Measurements from ENCODE around the gene SMIM27.
A peak's percentile ranks its signal among the peaks of the same experiment; 100 is the strongest.

SMIM27 gene

DNA sequence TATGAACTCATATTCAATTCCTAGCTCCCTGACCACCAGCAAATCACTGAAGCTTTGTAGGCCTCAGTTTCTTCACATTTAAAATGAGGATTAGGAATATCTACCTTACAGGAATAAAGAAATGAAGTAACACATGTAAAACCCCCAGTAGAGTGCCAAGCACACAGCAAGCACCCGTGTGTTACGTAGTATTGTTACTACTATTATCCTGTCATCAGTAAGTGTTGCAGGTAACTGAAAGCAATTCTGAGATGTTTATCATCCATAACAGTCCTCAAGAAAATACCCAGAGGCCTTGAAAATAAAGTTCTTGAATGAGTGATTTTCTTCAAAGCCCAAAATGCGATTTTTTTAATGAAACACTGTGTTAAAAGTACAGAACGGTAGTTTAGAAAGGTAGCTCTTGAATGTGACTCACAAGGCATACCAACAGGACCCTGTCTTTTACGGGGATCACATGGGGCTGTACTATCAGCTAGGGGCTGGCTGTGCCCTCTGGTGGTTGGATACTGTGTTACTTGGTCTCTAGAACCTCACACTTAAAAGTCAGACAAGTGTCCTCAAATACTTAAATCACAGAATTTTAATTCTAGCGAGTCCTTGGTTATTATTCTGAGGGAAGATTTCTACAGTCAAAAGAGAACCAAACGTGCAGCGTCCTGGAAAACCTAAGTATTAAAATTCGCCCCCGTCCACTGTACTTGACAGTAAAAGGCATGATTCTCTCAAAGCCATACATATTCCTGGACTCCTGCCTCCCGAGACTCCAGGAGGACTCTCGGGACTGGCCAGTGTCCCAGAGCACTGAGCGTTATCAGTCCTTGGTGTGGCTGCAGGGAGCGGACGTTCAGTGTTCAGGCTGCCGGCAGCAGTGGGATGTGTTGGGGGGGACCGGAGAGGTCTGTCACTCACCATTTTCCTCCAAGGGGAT lies 20.1 kb downstream of the SMIM27 start:
- Histone ChIP-seq H3K23ac (ENCODE audit: low read length) (no peak overlapping the region), H3K27me3 (ENCODE audit: insufficient read depth, low read length, poor library complexity) (no peaks in the 10 kb centered on the region), H3K18ac (ENCODE audit: low read length) (no peak overlapping the region), H4K5ac (ENCODE audit: low read length) (no peak overlapping the region), H2BK120ac (ENCODE audit: low read depth, low read length) (no peak overlapping the region), H3K79me1 (ENCODE audit: low read length) (peaks cover 7% of the 10 kb centered on the region), H3K4me2 (ENCODE audit: low read length) (peak overlapping the region; percentile 72), H3K4ac (ENCODE audit: low read depth, low read length) (no peak overlapping the region), H4K8ac (ENCODE audit: low read depth, low read length) (no peak overlapping the region), H3K4me1 (ENCODE audit: control insufficient read depth, low read depth, low read length) (peaks cover 2% of the 10 kb centered on the region), H3K9ac (ENCODE audit: low read length) (peak overlapping the region; percentile 92), H2BK5ac (ENCODE audit: low read length) (no peak overlapping the region), H3K4me3 (ENCODE audit: low read length) (peak overlapping the region; percentile 89), H2BK15ac (replicated peaks; ENCODE audit: low read depth) (no peak overlapping the region), H3K27ac (ENCODE audit: low read depth, low read length) (peak overlapping the region; percentile 9), H3K79me2 (ENCODE audit: control insufficient read depth, insufficient read depth, low read length) (peaks cover 19% of the 10 kb centered on the region), H2AK5ac (ENCODE audit: low read length) (no peak overlapping the region), H3K56ac (ENCODE audit: low read length) (peak overlapping the region; percentile 93), H3K36me3 (ENCODE audit: control insufficient read depth, insufficient read depth, low read length) (no peaks in the 10 kb centered on the region)
- DNase-seq, result peak; percentile 91
- WGBS (ENCODE audit: extremely low coverage, insufficient coverage, low lambda C conversion rate), result no CpG with 5 or more reads among the region's 17 CpGs

DNA sequence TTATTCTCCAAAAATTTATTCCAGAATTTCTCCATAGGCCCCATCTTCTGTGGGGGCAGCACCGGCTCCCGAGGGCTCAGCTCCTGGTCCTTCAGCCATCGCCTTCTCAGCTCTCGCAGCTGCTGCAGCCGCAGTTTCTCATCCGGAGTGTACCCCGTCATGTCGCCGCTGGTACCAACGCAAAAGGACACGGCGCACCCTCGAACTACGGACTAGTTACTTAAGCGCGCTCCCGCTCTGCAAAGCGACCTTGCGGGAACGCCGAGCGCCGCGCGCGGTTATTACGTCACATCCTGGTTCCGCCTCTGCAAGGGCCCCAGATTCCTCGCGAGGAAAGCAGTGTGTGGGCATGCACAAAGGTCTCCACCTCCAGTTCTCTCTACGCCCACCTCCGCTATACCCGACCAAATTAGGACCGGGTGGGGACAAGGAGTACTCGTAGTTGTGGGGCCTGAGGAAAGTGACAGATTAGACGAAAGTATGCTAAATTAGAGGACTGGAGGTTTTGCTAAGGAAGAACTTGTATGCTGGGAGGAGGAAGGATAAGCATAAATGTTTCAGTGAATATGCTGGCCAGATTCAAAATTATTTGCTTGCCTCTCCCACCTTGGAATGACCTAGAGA lies 20.9 kb downstream of the SMIM27 start, which contains the start of gene NDUFB6:
NDUFB6 (minus strand) TSS at position 260 of the 624 bp plus-strand sequence; CDS start at position 161, 99 bp downstream.
- no CpG with 5 or more reads among the region's 36 CpGs for WGBS (ENCODE audit: extremely low coverage, insufficient coverage, low lambda C conversion rate)
- Histone ChIP-seq H4K8ac (ENCODE audit: low read depth, low read length) (peak within 1 kb of the TSS; percentile 28), H2BK15ac (replicated peaks; ENCODE audit: low read depth) (no peak within 1 kb of the TSS), H3K4ac (ENCODE audit: low read depth, low read length) (peak within 1 kb of the TSS; percentile 37), H3K9ac (ENCODE audit: low read length) (peak within 1 kb of the TSS; percentile 92), H3K18ac (ENCODE audit: low read length) (no peak within 1 kb of the TSS), H3K4me3 (ENCODE audit: low read length) (peak within 1 kb of the TSS; percentile 89), H2BK120ac (ENCODE audit: low read depth, low read length) (no peak within 1 kb of the TSS), H3K79me2 (ENCODE audit: control insufficient read depth, insufficient read depth, low read length) (peaks cover 19% of the 10 kb centered on the region), H3K23ac (ENCODE audit: low read length) (no peak within 1 kb of the TSS), H3K27ac (ENCODE audit: low read depth, low read length) (peak within 1 kb of the TSS; percentile 9), H3K56ac (ENCODE audit: low read length) (peak within 1 kb of the TSS; percentile 94), H4K5ac (ENCODE audit: low read length) (peak within 1 kb of the TSS; percentile 28), H2AK5ac (ENCODE audit: low read length) (no peak within 1 kb of the TSS), H3K4me2 (ENCODE audit: low read length) (peak within 1 kb of the TSS; percentile 79), H3K36me3 (ENCODE audit: control insufficient read depth, insufficient read depth, low read length) (no peaks in the 10 kb centered on the region), H2BK5ac (ENCODE audit: low read length) (no peak within 1 kb of the TSS), H3K4me1 (ENCODE audit: control insufficient read depth, low read depth, low read length) (peaks cover 2% of the 10 kb centered on the region), H3K27me3 (ENCODE audit: insufficient read depth, low read length, poor library complexity) (no peaks in the 10 kb centered on the region), H3K79me1 (ENCODE audit: low read length) (peaks cover 7% of the 10 kb centered on the region)
- peak; percentile 97 for DNase-seq

DNA sequence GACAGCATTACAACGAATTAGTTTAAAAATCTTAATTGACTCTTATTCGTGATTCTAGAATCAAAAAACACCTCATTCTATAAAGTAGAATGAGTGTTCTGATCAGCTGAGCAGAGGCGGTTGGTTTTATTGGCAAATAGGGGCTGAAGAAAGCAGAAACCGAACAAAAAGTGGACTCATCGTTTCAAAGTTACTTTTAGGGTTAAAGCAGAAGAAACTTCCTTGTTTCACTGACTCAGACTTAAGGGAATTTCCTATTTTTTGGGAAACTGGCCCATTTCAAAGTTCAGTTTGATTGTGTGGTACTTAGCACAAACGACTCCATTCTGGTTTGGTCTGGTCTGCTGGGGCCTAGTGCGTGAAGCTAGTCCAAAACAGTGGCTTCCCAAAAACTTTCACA lies 21.7 kb downstream of the SMIM27 start:
- H3K27me3 ChIP-seq (ENCODE audit: insufficient read depth, low read length, poor library complexity), result no peaks in the 10 kb centered on the region
- H3K4me2 ChIP-seq (ENCODE audit: low read length), result no peak overlapping the region
- no peaks in the 10 kb centered on the region for H3K36me3 ChIP-seq (ENCODE audit: control insufficient read depth, insufficient read depth, low read length)
- no peak overlapping the region for H3K9ac ChIP-seq (ENCODE audit: low read length)
- H3K27ac ChIP-seq (ENCODE audit: low read depth, low read length), result no peak overlapping the region
- no peak overlapping the region for H3K4me3 ChIP-seq (ENCODE audit: low read length)
- H3K56ac ChIP-seq (ENCODE audit: low read length), result no peak overlapping the region
- WGBS (ENCODE audit: extremely low coverage, insufficient coverage, low lambda C conversion rate), result no CpG with 5 or more reads among the region's 7 CpGs
- no peak overlapping the region for H2AK5ac ChIP-seq (ENCODE audit: low read length)
- H3K79me2 ChIP-seq (ENCODE audit: control insufficient read depth, insufficient read depth, low read length), result peaks cover 18% of the 10 kb centered on the region
- DNase-seq, result no peak
- H4K8ac ChIP-seq (ENCODE audit: low read depth, low read length), result peak overlapping the region; percentile 28
- no peak overlapping the region for H3K18ac ChIP-seq (ENCODE audit: low read length)
- H3K4me1 ChIP-seq (ENCODE audit: control insufficient read depth, low read depth, low read length), result peaks cover 4% of the 10 kb centered on the region
- no peak overlapping the region for H2BK120ac ChIP-seq (ENCODE audit: low read depth, low read length)
- no peak overlapping the region for H2BK15ac ChIP-seq (replicated peaks; ENCODE audit: low read depth)
- no peak overlapping the region for H3K4ac ChIP-seq (ENCODE audit: low read depth, low read length)
- no peak overlapping the region for H2BK5ac ChIP-seq (ENCODE audit: low read length)
- peaks cover 5% of the 10 kb centered on the region for H3K79me1 ChIP-seq (ENCODE audit: low read length)
- H3K23ac ChIP-seq (ENCODE audit: low read length), result no peak overlapping the region
- no peak overlapping the region for H4K5ac ChIP-seq (ENCODE audit: low read length)

DNA sequence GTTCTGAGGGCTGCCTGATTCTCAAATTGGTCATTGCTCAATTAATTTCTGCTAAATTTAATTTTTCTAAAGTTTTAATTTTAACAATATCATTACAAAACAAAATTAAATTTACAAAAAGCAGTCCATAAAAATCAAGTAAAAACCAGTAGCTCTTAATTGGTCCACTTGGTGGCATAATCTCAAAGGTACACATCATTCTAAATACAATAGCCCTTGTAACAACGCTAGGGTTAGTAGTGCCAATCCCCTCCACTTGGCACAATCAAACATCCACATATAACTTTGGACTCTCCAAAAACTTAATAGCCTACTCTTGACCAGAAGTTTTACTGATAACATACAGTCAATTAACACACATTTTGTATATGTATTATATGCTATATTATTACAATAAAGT lies 22.7 kb downstream of the SMIM27 start:
- no peaks in the 10 kb centered on the region for H3K27me3 ChIP-seq (ENCODE audit: insufficient read depth, low read length, poor library complexity)

DNA sequence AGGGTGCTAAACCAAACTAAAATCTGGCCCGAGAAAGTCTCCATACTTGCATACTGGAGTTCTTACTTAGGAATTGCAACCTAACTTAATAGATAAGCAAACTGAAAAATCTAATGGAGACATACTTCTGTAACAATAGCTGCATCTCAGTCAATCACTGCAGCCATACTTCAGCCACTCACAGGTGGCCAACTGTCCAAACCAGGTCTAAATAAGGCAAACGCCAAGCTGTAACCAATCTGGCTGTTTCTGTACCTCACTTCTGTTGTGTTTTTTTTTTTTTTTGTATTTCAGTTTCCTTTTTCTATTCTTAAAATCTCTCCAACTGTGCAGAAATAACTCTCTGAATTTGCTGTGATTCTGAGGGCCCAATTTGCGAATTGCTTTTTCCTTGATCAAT lies 25.2 kb downstream of the SMIM27 start:
- WGBS (ENCODE audit: extremely low coverage, insufficient coverage, low lambda C conversion rate), result no CpG with 5 or more reads among the region's 3 CpGs
- Histone ChIP-seq H3K18ac (ENCODE audit: low read length) (no peak overlapping the region), H3K79me1 (ENCODE audit: low read length) (no peaks in the 10 kb centered on the region), H3K4ac (ENCODE audit: low read depth, low read length) (no peak overlapping the region), H3K4me2 (ENCODE audit: low read length) (no peak overlapping the region), H3K27me3 (ENCODE audit: insufficient read depth, low read length, poor library complexity) (no peaks in the 10 kb centered on the region), H4K8ac (ENCODE audit: low read depth, low read length) (no peak overlapping the region), H2AK5ac (ENCODE audit: low read length) (no peak overlapping the region), H2BK120ac (ENCODE audit: low read depth, low read length) (no peak overlapping the region), H3K56ac (ENCODE audit: low read length) (no peak overlapping the region), H3K23ac (ENCODE audit: low read length) (no peak overlapping the region), H3K4me1 (ENCODE audit: control insufficient read depth, low read depth, low read length) (peaks cover 4% of the 10 kb centered on the region), H3K4me3 (ENCODE audit: low read length) (no peak overlapping the region), H3K79me2 (ENCODE audit: control insufficient read depth, insufficient read depth, low read length) (peaks cover 4% of the 10 kb centered on the region), H2BK5ac (ENCODE audit: low read length) (no peak overlapping the region), H3K36me3 (ENCODE audit: control insufficient read depth, insufficient read depth, low read length) (no peaks in the 10 kb centered on the region), H3K27ac (ENCODE audit: low read depth, low read length) (no peak overlapping the region), H2BK15ac (replicated peaks; ENCODE audit: low read depth) (no peak overlapping the region), H4K5ac (ENCODE audit: low read length) (no peak overlapping the region), H3K9ac (ENCODE audit: low read length) (no peak overlapping the region)
- no peak for DNase-seq

More for the DNA sequence above, 22.7 kb downstream of the SMIM27 start:
- Histone ChIP-seq H3K4me2 (ENCODE audit: low read length) (no peak overlapping the region), H3K4ac (ENCODE audit: low read depth, low read length) (no peak overlapping the region), H2BK15ac (replicated peaks; ENCODE audit: low read depth) (no peak overlapping the region), H3K4me1 (ENCODE audit: control insufficient read depth, low read depth, low read length) (peaks cover 4% of the 10 kb centered on the region), H3K79me1 (ENCODE audit: low read length) (peaks cover 4% of the 10 kb centered on the region), H3K56ac (ENCODE audit: low read length) (no peak overlapping the region), H3K18ac (ENCODE audit: low read length) (no peak overlapping the region), H3K27ac (ENCODE audit: low read depth, low read length) (no peak overlapping the region), H4K5ac (ENCODE audit: low read length) (no peak overlapping the region), H2BK120ac (ENCODE audit: low read depth, low read length) (no peak overlapping the region), H3K4me3 (ENCODE audit: low read length) (no peak overlapping the region), H2AK5ac (ENCODE audit: low read length) (no peak overlapping the region), H3K9ac (ENCODE audit: low read length) (no peak overlapping the region), H2BK5ac (ENCODE audit: low read length) (no peak overlapping the region), H4K8ac (ENCODE audit: low read depth, low read length) (no peak overlapping the region), H3K23ac (ENCODE audit: low read length) (no peak overlapping the region), H3K79me2 (ENCODE audit: control insufficient read depth, insufficient read depth, low read length) (peaks cover 16% of the 10 kb centered on the region), H3K36me3 (ENCODE audit: control insufficient read depth, insufficient read depth, low read length) (no peaks in the 10 kb centered on the region)
- no peak for DNase-seq
- no CpG with 5 or more reads among the region's 1 CpG for WGBS (ENCODE audit: extremely low coverage, insufficient coverage, low lambda C conversion rate)
